GM19397 (cell line): Measurements from ENCODE around the gene AK3.
"Not testable (repeated sequence)": the region's sequence is repeated elsewhere in the genome, so short reads cannot be mapped to it uniquely, and the experiment has no call there.

Experiments used
- ATAC-seq: cut with Tn5 transposase; IDR thresholded peaks from one replicate; pipeline ENCODE4 v1.9.1; 2021; ENCODE audit warnings: mild to moderate bottlenecking, moderate library complexity; ENCODE audit not compliant: unreplicated experiment

Gene AK3

GRCh38 chr9:4669890-4670289 lies 71.1 kb downstream of the AK3 start:
- ATAC-seq = no peak

GRCh38 chr9:4668604-4669003 lies 72.4 kb downstream of the AK3 start:
- no peak for ATAC-seq

- no peak for ATAC-seq
Measured at GRCh38 chr9:4667681-4668080, 73.3 kb downstream of the AK3 start.

GRCh38 chr9:4666042-4666699 lies 74.8 kb downstream of the AK3 start, which contains the start of gene SPATA6L:
SPATA6L (minus strand) TSS chr9:4666480; CDS start chr9:4666250, 230 bp downstream.
- ATAC-seq = no peak

GRCh38 chr9:4665357-4665756 lies 75.6 kb downstream of the AK3 start:
- ATAC-seq = no peak

- ATAC-seq = no peak
Measured at GRCh38 chr9:4663956-4664355, 77.0 kb downstream of the AK3 start.

- ATAC-seq = no peak
Measured at GRCh38 chr9:4662989-4663792, 77.8 kb downstream of the AK3 start.

- peak; percentile 87 for ATAC-seq
Measured at GRCh38 chr9:4662108-4662988, 78.7 kb downstream of the AK3 start, which contains the start of gene PLPP6. PLPP6 (plus strand) TSS chr9:4662294; CDS start chr9:4662376, 82 bp downstream.

- ATAC-seq = no peak
Measured at GRCh38 chr9:4661611-4662010, 79.4 kb downstream of the AK3 start.

GRCh38 chr9:4661165-4661564 lies 79.8 kb downstream of the AK3 start:
- no peak for ATAC-seq

- ATAC-seq = not testable (repeated sequence)
Measured at GRCh38 chr9:4660665-4661064, 80.3 kb downstream of the AK3 start.
